ENCODE measurements around the gene TET3. TPM values are rescaled to one million over a fixed set of nuclear protein-coding genes. Genes with fewer than 3 reads are reported as not detected.

TET3 gene
- total and polyA plus RNA-seq, 9 of the 15 experiments (the other 6 are each of a cell fraction or from before 2014, with no cell fraction given), result 0.35 to 16.3 (median 5.5) TPM

- TF ChIP-seq REST (IDR thresholded peaks at IDR 0.05; ENCODE audit: borderline replicate concordance) (no peak), REST (CRISPR knock-in tag; IDR thresholded peaks at IDR 0.05; ENCODE audit: low read depth) (0 out of 2 replicates have a peak, but pooled peaks have one; percentile 41), CXXC5 (CRISPR knock-in tag; IDR thresholded peaks at IDR 0.05) (peak; percentile 87), U2AF1 (optimal IDR thresholded peaks at IDR 0.05; ENCODE audit: low read depth, low read length) (peak; percentile 66), ZBTB2 (IDR thresholded peaks at IDR 0.05) (no peak), EGR1 (conservative IDR thresholded peaks at IDR 0.05) (peak; percentile 22; the same call in 1 of the 2 replicates), ZZZ3 (IDR thresholded peaks at IDR 0.05) (no peak), ZBTB17 (CRISPR knock-in tag; IDR thresholded peaks at IDR 0.05) (peak; percentile 60; the same call in 1 of the 2 replicates), ZBTB9 (CRISPR knock-in tag; IDR thresholded peaks at IDR 0.05) (0 out of 2 replicates have a peak, but pooled peaks have one; percentile 30), RBBP5 (IDR thresholded peaks at IDR 0.05; ENCODE audit: borderline replicate concordance, insufficient read depth, low read length, poor library complexity, severe bottlenecking) (peak; percentile 63), CHCHD3 (CRISPR knock-in tag; IDR thresholded peaks at IDR 0.05) (no peak), HCFC1 (IDR thresholded peaks at IDR 0.05; ENCODE audit: low read depth, low read length) (no peak), FOSL1 (tag; conservative IDR thresholded peaks at IDR 0.05) (peak; percentile 15; the same call in 1 of the 2 replicates), LARP7 (IDR thresholded peaks at IDR 0.05) (no peak), MYC (IDR thresholded peaks at IDR 0.05; ENCODE audit: low read depth, low read length) (peak; percentile 95), MYC (CRISPR knock-in tag; IDR thresholded peaks at IDR 0.05; ENCODE audit: borderline replicate concordance, low read depth) (no peak), EP400 (IDR thresholded peaks at IDR 0.05) (peak; percentile 33; the same call in 1 of the 2 replicates)
Observed at GRCh38 chr2:73984203-73984921, at the start of gene TET3 (continued).

All from K562 (cell line).